ENCODE results near the gene SHMT1. TPM values are rescaled to one million over a fixed set of nuclear protein-coding genes. Genes with fewer than 3 reads are reported as not detected.

SHMT1 gene
- polyA plus RNA-seq, 3 donors: 50.2 to 57.3 (median 56.5) TPM

DNA sequence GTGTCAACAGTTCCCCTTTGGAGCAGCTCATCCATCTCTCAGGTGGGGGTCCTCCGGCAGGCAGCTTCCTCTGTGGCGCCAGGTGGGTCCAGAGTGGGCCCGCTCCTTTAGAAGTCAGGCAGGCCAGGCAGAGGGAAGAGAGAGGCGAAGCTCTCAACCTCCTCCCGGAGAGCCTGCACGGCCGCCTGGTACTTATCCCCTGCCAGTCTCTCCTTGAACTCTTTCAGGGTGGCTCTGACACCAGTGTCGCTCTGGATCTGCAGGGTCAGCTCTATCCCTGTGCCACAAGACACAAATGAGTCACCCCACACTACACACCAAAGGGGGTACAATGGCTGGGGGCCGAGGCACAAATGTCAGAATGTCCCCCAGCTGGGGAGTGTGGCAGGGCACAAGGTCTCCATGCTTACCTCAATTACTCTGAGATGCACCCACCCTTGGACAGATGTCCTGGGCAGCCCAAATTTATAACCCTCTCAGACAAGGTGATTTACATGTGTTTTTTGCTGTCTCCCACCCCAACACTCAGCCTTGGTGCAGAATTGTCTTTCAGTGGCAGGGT lies 34.6 kb downstream of the SHMT1 start:
- no peak for DNase-seq (ENCODE audit: low read depth in 3 of 3, low spot score in 2 of 3)

DNA sequence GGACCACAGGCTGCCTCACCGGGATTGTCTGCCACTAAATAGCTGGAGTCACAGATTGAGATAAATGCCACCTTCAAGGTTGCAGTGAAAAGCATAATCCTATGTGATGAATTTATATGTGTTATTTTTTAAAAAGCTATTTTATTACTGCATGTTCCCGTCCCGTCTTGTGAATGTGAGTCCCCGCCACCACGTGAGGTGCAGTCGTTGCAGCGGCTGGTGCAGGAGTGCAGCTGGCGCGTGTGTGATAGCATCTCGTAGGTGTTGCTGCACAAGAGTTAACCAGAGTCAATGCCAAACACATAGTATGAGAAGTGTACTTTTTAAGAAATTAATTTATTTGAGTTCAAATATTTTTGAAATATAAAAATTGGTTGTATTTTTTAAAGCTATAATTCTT lies 35.8 kb downstream of the SHMT1 start:
- no peak for DNase-seq (ENCODE audit: low read depth in 3 of 3, low spot score in 2 of 3)

DNA sequence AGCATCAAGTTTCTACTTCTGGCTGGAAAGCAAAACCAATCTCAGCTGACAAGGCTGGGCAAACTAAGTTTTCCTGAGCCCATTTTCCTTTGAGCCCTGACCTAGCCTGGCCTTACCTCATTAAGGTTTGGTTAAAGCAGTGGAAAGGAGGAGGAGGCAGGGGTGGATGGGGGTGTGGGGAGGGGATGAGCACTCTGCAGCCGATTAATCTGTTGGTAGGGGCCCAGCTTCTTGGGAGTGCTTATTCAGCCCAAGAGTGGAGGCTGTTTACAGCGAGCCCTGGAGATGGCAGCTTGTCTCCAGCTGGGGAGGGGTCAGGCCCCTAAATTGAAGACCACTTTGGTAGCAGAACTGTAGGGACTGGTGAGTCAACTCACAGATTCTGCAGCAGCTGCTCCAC lies 36.3 kb downstream of the SHMT1 start:
- no peak for DNase-seq (ENCODE audit: low read depth in 3 of 3, low spot score in 2 of 3)

DNA sequence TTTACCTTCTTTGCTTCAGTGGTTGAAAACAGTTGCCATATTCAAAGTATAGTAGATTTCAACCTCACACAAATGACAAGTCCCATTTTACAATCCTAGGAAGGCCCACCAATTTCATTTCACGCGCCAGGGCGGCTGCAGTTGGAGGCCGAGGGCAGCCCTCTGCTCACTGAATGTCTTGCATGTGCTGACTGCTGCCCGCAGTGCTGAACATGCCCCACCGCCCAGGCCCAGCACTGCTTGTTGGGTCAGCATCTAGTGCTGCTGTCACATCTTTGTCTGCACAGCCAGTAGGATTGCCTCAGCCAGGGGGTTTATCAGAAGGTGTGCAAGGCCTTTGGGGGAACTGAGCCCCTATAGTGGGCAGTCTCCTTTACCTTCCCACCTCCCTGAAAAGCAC lies 36.8 kb downstream of the SHMT1 start:
- DNase-seq (ENCODE audit: low read depth in 3 of 3, low spot score in 2 of 3): no peak

DNA sequence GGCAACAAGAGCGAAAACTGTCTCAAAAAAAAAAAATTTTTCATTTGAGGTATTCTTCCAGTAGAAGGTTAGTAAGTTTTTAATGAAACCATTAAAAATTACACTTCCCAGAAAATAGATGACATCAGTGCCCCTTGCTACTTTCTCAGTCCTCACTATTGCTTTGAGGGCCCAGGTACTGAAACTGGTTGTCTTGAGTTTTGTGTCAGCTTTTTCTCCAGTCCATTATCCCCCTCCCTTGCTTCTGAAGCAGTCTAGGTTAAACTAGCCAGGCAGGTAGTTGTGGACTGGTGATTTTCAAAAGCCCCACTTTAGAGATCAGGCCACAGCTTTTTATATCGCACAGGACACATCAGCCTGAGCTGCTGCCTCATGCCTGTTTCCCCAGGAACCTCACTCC lies 37.3 kb downstream of the SHMT1 start:
- DNase-seq (ENCODE audit: low read depth in 3 of 3, low spot score in 2 of 3): no peak

DNA sequence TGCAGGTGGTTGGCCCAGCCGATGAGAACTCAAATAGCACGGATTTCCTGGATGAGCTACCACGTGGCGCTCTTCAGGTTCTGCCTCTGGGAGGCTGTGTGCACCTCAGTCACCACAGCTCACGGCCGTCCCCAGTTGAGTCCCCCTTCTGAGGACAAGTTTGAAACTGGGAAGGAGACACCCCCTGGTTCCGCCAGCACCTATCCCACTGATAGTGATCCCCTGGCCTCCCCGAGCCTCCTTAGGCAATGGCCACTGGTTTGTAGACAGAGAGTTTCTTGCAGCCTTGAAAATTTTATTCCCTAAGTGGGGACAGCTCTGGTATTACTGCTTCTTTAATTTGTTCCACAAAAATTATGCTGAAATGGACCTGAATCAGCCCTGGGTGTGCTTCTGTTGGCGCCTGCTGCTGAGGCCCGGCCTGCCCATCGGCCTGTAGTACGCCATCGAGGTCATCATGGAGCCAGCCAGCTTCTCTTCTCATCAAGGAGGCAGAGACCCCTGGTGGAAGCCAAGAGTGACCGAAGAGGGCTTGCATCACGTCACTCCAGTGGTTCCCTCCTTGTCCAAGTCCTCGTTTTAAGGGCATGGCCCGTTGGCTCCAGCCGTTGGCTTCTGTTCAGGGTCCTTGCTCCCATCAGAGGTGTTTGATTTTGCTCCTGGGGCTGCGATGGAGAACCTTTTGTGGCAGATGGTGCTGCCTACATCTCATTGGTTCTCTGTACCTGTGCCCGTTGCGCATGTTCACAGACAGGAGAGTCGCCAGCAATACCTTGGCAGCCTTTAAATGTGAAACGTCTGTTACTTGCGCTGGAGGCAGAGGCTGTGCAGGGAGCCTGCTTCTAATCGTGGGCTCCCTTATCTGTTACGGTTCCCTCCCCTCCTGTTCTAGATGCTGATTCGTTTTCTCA lies 39.0 kb downstream of the SHMT1 start:
- DNase-seq (ENCODE audit: low read depth in 3 of 3, low spot score in 2 of 3): no peak

DNA sequence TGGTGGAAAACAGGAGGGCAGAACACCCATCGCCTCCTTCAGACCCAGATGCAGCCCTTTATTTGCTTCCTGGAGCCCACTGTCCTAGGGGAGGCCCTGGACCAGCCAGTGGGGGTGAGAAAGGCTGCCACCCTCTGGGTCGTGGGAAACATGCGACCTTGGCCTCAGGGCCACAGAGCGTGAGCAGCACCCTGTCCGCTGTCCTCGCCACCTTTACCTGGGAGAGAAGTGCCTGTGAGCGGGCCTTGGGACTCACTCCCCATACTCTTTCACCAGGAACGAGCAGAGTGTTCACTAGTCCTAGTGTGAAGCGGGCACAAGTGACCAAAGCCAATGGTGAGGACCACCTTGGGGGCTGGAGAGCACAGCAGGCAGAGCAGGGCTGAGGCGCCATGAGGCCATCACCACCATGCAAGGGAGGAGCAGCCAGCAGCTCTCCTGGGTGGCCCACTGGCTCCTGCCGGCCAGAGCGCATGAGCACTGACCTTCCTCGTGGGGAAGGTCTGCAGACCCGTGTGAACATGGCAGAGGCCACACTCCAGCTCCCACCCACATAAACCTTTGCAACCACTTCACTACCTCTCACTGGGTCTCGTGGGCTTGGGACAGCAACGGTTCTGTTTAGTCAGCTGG lies 39.7 kb downstream of the SHMT1 start:
- no peak for DNase-seq (ENCODE audit: low read depth in 3 of 3, low spot score in 2 of 3)

DNA sequence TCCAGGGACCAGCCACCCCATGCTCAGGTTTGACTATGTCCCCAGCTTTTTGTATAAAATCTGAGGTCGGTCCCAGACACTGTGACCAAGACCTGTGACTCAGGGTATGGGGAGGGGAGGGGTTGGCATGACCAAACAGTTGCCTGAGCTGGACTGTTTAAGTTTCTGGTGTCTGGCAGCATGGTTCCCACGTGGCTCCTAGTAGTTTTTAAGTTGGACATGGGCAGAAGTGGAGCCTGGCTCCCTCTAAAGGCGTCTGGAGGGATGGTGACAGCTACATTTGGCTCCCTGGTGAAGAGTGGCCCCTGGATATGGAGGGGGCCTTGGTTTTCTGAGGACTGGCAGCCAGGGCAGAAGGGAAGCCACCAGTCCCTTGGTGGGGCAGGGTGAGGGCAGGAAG lies 40.3 kb downstream of the SHMT1 start:
- no peak for DNase-seq (ENCODE audit: low read depth in 3 of 3, low spot score in 2 of 3)

DNA sequence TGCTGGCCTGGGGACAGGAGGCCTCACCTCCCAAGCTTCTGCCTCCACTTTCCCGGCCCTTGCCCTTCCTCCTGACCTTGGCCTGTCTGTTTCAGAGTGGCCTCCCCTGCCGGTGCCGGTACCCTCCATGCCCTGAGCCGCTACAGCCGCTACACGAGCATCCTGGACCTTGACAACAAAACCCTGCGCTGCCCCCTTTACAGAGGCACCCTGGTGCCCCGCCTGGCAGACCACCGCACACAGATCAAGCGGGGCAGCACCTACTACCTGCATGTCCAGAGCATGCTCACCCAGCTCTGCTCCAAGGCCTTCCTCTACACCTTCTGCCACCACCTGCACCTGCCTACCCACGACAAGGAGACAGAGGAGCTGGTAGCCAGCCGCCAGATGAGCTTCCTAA lies 40.8 kb downstream of the SHMT1 start:
- DNase-seq (ENCODE audit: low read depth in 3 of 3, low spot score in 2 of 3): no peak

DNA sequence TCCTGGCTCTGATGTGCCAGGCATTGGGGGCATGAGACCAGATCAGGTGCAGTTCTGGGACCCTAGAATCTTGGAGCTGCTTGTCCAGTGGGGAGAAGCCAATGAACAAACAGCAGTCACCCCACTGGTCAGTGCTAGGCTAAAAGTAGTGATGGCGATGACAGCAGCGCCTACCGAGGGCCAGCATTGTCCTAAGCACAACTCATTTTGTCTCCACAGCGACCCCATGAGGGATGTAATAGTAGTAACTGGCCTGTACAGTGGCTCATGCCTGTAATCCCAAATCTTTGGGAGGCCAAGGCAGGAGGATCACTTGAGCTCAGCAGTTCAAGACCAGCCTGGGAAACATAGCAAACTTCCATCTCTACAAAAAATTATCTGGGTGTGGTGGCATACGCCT lies 42.0 kb downstream of the SHMT1 start:
- DNase-seq (ENCODE audit: low read depth in 3 of 3, low spot score in 2 of 3): no peak

DNA sequence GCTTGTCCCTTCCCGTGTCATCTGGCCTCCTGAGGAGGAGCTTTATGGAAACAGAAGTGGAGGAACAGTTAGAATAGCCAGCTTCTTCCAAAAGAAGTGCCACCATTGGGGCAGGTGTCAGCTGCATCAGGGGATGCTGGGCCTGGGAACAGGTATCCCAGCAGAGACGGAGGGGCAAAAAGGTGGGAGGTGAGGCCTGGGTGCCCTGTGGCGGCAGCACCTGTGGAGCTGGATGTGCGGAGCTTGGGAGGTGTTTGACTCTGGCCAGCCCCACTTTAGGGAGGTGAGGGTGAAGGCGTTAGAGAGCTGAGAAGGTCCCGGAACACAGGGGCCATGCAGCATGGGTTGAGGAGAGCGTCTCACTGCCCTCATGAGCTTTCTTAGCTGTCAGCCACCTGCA lies 43.0 kb downstream of the SHMT1 start:
- no peak for DNase-seq (ENCODE audit: low read depth in 3 of 3, low spot score in 2 of 3)

DNA sequence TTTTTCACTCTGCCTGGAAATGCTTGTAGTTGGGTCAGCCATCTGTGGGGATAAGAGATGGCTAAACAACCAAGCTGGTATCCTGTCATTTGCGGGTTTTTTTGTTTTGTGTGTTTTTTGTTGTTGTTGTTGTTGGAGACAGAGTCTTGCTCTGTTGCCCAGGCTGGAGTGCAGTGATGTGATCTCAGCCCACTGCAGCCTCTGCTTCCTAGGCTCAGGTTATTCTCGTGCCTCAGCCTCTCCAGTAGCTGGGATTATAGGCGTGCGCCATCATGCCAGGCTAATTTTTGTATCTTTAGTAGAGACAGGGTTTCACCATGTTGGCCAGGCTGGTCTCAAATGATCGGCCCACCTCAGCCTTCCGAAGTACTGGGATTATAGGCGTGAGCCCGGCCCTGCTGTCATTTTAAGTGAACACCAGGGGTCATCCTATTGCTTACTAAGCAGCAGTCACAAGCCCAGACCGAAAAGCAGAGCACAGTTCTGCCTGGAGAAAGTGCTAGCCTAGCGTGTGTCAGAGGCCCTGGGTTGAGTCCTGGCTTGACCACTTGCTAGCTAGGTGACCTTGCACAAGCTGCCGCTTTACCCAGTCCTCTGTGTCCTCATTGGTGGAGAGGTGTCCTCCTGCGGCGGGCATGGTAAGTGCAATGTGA lies 43.6 kb downstream of the SHMT1 start:
- DNase-seq (ENCODE audit: low read depth in 3 of 3, low spot score in 2 of 3): peak in 1 of 3 donors; percentile 31

DNA sequence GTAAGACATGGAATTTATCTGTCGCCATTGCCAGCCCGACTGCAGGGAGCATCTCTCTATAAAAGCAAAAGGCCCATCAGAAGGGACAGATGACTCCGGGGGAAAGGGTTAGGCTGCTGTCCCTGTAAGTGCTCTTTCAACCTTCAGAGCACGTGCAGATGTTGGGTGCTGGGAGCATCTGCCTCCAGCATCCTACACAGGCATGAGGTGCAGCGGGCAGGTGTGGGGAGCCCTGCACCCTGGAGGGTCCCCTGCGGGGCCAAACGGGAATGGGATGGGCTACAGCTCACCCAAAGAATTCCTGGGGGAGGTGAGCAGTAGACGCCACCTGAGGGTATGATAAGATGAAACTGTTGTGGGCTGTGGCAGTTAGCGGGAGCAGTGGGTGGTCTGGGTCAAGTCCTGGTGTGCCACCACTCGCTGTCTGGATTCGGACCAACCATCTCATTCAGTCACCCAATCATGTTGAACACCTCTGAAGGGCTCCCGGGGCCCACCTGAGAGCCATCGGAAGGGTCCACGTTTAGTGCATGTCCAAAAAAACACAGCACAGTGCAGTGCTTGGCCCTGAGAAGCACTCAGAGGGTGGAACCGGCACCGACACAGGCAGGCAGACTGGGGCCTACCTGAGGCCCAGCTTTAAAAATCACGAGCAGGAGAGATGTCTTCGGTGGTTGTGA lies 44.4 kb downstream of the SHMT1 start:
- no peak for DNase-seq (ENCODE audit: low read depth in 3 of 3, low spot score in 2 of 3)

DNA sequence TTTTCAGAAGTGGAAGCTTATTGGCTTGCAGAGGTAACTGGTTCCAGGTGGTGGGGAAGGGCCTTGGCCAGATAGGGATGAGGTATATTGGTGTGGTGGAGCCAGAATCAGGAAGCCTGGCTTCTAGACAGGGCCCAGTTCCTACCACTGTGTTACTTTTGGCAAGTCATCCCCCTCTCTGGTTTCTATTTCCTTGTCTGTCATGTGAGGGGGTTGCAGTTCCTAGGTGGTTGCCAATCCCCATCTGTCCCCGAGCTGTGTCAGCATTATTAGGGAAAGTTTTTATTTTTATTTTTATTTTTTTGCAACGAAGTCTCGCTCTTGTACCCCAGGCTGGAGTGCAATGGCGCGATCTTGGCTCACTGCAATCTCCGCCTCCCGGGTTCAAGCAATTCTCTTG lies 45.2 kb downstream of the SHMT1 start:
- DNase-seq (ENCODE audit: low read depth in 3 of 3, low spot score in 2 of 3): no peak

DNA sequence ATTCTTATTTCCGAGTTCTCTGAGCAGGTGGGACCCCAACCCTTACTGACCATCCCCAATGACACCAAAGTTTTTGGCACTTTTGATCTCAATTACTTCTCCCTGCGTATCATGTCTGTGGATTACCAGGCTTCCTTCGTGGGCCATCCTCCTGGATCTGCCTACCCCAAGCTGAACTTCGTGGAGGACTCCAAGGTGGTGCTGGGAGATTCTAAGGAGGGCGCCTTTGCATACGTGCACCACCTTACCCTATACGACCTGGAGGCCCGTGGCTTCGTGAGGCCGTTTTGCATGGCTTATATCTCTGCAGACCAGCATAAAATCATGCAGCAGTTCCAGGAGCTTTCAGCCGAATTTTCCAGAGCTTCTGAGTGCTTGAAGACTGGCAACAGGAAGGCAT lies 47.4 kb downstream of the SHMT1 start:
- DNase-seq (ENCODE audit: low read depth in 3 of 3, low spot score in 2 of 3): no peak

DNA sequence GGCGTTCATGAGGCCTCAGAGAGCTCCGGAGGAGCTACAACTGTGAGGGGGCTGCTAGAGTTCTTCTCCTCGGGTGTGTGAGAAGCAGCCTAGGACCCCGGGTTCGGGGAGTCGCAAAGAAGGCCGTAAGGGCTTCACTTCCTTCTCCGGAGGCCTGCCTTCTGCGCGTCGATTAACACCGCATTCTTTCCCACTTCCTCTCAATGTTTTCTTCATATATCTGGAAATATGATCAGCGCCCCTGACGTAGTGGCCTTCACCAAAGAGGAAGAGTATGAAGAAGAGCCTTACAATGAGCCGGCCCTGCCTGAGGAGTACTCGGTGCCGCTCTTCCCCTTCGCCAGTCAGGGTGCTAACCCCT lies 47.8 kb downstream of the SHMT1 start:
- no peak for DNase-seq (ENCODE audit: low read depth in 3 of 3, low spot score in 2 of 3)

DNA sequence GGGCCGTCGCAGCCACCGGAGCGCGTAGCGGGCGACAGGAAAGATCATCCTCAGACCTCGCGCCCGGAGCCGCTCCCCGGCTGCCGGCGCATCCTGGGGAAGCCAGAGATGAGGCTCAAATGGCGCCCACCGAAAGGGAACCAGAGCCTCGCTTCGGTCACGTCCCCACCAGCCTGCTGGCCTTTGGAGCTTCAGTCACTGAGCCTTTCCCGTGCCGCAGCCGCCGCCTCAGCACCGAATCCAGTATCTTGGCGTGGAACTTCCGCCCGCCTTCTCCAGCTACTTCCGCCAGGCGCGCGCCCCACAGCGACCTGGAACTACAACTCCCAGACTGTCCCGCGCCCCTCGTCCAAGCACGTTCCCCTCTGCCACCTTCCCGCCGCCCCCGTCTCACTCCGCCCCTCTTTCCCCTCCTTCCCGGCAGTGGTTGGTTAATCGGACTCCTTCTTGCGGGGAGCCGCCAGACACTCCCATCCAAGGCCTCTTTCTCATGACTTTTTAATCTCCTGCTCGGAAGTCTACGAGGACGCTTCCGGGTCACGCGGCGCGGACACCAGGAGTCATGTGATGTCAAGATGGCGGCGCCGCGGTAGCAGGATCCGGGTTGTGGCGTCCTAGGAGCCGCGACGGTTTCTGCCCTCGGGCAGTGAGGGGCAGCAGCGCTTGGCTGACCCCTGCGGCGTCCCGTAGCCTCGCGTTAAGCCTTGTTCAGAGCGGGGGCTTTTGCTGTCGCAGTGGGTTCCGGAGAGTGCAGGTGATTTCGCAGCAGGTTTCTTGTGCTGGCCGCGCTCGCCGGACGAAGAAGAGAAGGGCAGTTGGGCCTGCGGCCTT lies 48.4 kb downstream of the SHMT1 start, which contains the start of the genes SMCR8 and TOP3A:
Gene SMCR8 (plus strand): TSS at position 563 of the 831 bp plus-strand sequence. CDS start 497 bp downstream, outside the sequence.
Gene TOP3A (minus strand): TSS at position 264 of the 831 bp plus-strand sequence. CDS start 216 bp downstream, at position 48.
- peak; percentile 85 to 93 (median 93) for DNase-seq (ENCODE audit: low read depth in 3 of 3, low spot score in 2 of 3)

DNA sequence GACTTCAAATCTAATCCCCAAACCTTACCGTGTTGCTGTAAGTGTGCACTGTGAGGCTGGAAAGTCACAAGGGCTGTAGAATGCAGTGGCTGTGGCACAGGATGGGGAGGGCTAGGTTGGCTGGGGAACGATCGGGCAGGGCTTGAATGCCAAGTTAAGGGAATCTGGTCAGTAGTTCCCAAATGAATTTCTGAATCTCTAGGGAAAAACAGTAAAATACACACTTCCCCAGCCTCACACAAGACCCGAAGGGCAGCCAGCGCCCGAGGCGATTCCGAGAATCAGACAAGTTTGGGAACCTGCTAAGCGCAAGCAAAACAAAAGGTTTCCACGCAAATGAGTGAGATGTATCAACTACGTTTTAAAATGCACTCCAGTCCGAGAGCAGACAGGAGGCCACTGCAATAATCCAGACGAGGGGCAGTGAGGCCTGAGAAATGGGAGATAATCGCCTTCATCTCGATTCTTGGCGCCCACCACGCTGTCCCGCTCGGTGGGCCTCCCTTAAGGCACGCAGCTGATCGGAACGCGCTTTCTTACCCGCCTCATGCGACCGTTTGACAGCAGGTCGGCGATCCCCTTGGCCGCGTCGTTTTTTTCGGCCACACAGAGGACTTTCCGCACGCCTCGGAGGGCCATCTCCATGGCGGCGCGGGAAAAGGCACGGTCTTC lies 49.2 kb downstream of the SHMT1 start:
- DNase-seq (ENCODE audit: low read depth in 3 of 3, low spot score in 2 of 3): peak in 2 of 3 donors; percentile 8 to 9

DNA sequence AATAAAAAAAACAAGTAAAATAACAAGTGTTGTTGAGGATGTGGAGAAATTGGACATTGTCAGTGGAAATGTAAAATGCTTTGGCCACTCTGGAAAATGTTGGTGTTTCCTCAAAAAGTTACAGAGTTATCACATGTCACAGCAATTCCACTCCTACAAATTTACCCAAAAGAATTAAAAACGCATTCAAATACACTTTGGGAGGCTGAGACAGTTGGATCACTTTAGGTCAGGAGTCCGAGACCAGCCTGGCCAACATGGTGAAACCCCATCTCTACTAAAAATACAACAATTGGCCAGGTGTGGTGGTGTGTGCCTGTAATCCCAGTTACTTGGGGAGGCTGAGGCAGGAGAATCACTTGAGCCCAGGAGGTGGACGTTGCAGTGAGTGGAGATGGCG lies 54.1 kb downstream of the SHMT1 start:
- no peak for DNase-seq (ENCODE audit: low read depth in 3 of 3, low spot score in 2 of 3)

All from right renal cortex interstitium (tissue), 3 donors.